Upper lobe of left lung (tissue), 6 donors: ENCODE measurements around the gene IKZF3. TPM values are rescaled to one million over a fixed set of nuclear protein-coding genes. Genes with fewer than 3 reads are reported as not detected.
A peak's percentile ranks its signal among the peaks of the same experiment; 100 is the strongest.
"Not testable (repeated sequence)": the region's sequence is repeated elsewhere in the genome, so short reads cannot be mapped to it uniquely, and the experiment has no call there.

Experiments
- ATAC-seq, 2 donors: fragments of 200-7000 bp; cut with Tn5 transposase; one replicate each; pipeline ENCODE4 v1.9.1; 2022; ENCODE audit warnings: mild to moderate bottlenecking in 2 of 2, moderate library complexity in 2 of 2; ENCODE audit not compliant: low FRiP score in 2 of 2
- DNase-seq, 2 donors: peaks; one replicate each; pipeline ENCODE4 v3.0.0-alpha.2; 2019 to 2020
- H3K27ac ChIP-seq, 4 donors: fragments of 200-600 bp; sonication (generic); one replicate each; pipeline ENCODE4 v1.5.1; 2016 to 2019
- H3K27me3 ChIP-seq, 4 donors: fragments of 200-600 bp; sonication (generic); one replicate each; pipeline ENCODE4 v1.5.1; 2017 to 2019
- H3K36me3 ChIP-seq, 4 donors: fragments of 200-600 bp; sonication (generic); one replicate each; pipeline ENCODE4 v1.5.1; 2016 to 2019
- H3K4me1 ChIP-seq, 4 donors: fragments of 200-600 bp; sonication (generic); one replicate each; pipeline ENCODE4 v1.5.1; 2018 to 2019
- H3K4me3 ChIP-seq, 4 donors: fragments of 200-600 bp; sonication (generic); one replicate each; pipeline ENCODE4 v1.5.1; 2017 to 2019; ENCODE audit warnings: mild to moderate bottlenecking in 2 of 4, moderate library complexity in 1 of 4
- H3K9me3 ChIP-seq, 4 donors: fragments of 200-600 bp; sonication (generic); one replicate each; pipeline ENCODE4 v1.5.1; 2018 to 2019
- EP300 ChIP-seq, 4 donors: sonication (generic); formaldehyde crosslinking; IDR thresholded peaks; one replicate each; pipeline ENCODE4 v1.5.1; 2017; ENCODE audit warnings: antibody characterized with exemption in 4 of 4, control low read depth in 2 of 4
- POLR2A ChIP-seq, 4 donors: fragments of 450-650 bp; IDR thresholded peaks; one replicate each; pipeline ENCODE4 v1.5.1; 2016 to 2017; ENCODE audit warnings: antibody characterized with exemption in 4 of 4, mild to moderate bottlenecking in 2 of 4
- POLR2AphosphoS5 ChIP-seq, 2 donors: sonication (generic); formaldehyde crosslinking; IDR thresholded peaks; one replicate each; pipeline ENCODE4 v1.5.1; 2017; ENCODE audit warnings: antibody characterized with exemption in 2 of 2
- WGBS, 2 donors: methylation state at CpG; one replicate each; pipeline ENCODE4 v1.1.5; 2017 to 2018; 5-methylcytosine and 5-hydroxymethylcytosine counted together
- total RNA-seq, 6 donors: library from RNA; depleted of rRNA in 4 of 6; stranded (reverse); fragments of >200 nt in 4 of 6; gene quantifications; one replicate each; pipeline versions ENCODE4 v1.1.0 to v1.2.1, GENCODE V29; 2016 to 2021
- TF ChIP-seq, protein P1 (sequence below), 6 experiments: fragments of 450-650 bp in 4 of 6; fragments of 200-600 bp in 2 of 6; sonication (generic) in 2 of 6; IDR thresholded peaks; one replicate each; pipeline ENCODE4 v1.5.1; 2016 to 2019; ENCODE audit warnings: antibody characterized with exemption in 6 of 6
- donor health status: DM: no; HTN: no; CAD: no; lungs with moderate emphysema.
- donor health status: DM: no; HTN: yes; CAD: no; lungs with severe emphysema.

IKZF3 gene
- total RNA-seq, 6 donors from 2014 or later = 2.2 to 14.9 (median 4.9) TPM

DNA sequence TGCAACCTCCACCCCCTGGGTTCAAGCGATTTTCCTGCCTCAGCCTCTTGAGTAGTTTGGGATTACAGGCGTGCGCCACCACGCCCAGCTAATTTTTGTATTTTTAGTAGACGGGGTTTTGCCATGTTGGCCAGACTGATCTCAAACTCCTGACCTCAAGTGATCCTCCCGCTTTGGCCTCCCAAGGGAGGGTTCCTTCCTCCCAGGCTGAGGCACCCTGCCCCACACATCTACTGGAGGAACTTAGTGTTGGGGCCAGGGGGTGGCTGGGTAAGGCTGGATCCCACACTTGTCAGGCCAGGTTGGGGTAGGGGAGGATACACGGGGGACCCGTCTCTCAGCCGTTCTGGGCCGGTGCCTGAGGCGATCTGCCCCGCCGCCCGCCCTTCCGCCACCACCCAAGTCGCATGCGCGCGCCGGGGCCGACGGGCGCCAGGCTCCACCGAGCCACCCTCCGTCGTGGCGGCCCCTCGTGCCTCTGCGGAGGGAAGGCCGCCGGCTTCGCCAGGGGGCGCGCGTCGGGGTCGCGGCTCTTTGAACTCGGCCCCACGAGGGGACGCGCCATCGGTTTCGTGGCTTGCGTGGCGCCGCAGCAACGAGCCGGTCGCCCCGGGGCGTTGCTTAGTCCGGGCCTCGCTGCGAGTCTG, 110.5 kb downstream of the IKZF3 start:
- no peaks in the 10 kb centered on the region for H3K9me3 ChIP-seq
- H3K27me3 ChIP-seq = no peaks in the 10 kb centered on the region
- DNase-seq (peak; percentile 62 to 95), ATAC-seq (peak; percentile 0 to 75)
- WGBS, 2 donors = 6 to 40% methylated on average over 6 to 38 of the region's 55 CpGs
- H3K27ac ChIP-seq = peak overlapping the region; percentile 95 to 99 (median 98)
- peaks cover 16 to 28% (median 18%) of the 10 kb centered on the region in 4 donors for H3K4me1 ChIP-seq
- TF ChIP-seq POLR2A (IDR thresholded peaks at IDR 0.05) (peak in 2 of 4 donors; percentile 25 to 47), EP300 (IDR thresholded peaks at IDR 0.05) (no peak)
- no peaks in the 10 kb centered on the region for H3K36me3 ChIP-seq
- peak overlapping the region; percentile 54 to 82 (median 66) for H3K4me3 ChIP-seq

- Histone ChIP-seq H3K36me3 (no peaks in the 10 kb centered on the region), H3K9me3 (no peaks in the 10 kb centered on the region), H3K4me1 (peaks cover 16 to 28% (median 18%) of the 10 kb centered on the region in 4 donors), H3K27ac (no peak overlapping the region), H3K27me3 (no peaks in the 10 kb centered on the region), H3K4me3 (no peak overlapping the region)
- ATAC-seq (no peak), DNase-seq (peak in 1 of 2 donors; percentile 28)
- WGBS, 2 donors = 86 to 88% methylated on average over 13 of the region's 13 CpGs
- no peak for TF ChIP-seq POLR2AphosphoS5 (IDR thresholded peaks at IDR 0.05)
These were observed 111.8 kb downstream of the IKZF3 start for GRCh38 chr17:39752241-39752881.

DNA sequence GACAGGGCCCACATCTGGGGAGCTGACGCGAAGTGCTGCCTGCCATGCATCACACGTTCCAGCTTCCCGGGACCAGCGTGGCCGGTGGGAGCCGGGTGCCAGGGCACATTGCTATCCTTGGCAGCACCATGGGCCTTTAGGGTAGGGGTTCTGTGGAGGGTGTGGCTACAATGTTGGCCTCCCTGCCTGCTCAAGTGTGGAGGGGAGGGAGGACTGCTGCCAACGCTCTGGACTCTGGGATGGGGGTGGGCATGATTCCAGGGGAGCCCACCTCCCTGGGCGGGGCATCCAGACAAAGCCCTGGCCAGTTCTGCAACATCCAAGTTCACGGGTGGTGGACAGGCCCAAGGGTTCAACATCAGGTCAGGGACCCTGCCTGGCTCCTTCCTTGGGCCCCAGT, 112.5 kb downstream of the IKZF3 start:
- 70 to 75% methylated on average over 6 to 10 of the region's 10 CpGs for WGBS, 2 donors
- Histone ChIP-seq H3K27ac (no peak overlapping the region), H3K9me3 (no peaks in the 10 kb centered on the region), H3K4me3 (no peak overlapping the region), H3K36me3 (peaks cover 0 to 2% (median 0%) of the 10 kb centered on the region in 4 donors), H3K4me1 (peaks cover 16 to 28% (median 18%) of the 10 kb centered on the region in 4 donors), H3K27me3 (no peaks in the 10 kb centered on the region)
- no peak for ATAC-seq
- DNase-seq = peak; percentile 9 to 65
- TF ChIP-seq EP300 (IDR thresholded peaks at IDR 0.05) (no peak), POLR2AphosphoS5 (IDR thresholded peaks at IDR 0.05) (no peak), POLR2A (IDR thresholded peaks at IDR 0.05) (no peak)
- TF ChIP-seq, protein P1, sequence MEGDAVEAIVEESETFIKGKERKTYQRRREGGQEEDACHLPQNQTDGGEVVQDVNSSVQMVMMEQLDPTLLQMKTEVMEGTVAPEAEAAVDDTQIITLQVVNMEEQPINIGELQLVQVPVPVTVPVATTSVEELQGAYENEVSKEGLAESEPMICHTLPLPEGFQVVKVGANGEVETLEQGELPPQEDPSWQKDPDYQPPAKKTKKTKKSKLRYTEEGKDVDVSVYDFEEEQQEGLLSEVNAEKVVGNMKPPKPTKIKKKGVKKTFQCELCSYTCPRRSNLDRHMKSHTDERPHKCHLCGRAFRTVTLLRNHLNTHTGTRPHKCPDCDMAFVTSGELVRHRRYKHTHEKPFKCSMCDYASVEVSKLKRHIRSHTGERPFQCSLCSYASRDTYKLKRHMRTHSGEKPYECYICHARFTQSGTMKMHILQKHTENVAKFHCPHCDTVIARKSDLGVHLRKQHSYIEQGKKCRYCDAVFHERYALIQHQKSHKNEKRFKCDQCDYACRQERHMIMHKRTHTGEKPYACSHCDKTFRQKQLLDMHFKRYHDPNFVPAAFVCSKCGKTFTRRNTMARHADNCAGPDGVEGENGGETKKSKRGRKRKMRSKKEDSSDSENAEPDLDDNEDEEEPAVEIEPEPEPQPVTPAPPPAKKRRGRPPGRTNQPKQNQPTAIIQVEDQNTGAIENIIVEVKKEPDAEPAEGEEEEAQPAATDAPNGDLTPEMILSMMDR (IDR thresholded peaks at IDR 0.05) = no peak

- peaks cover 16 to 28% (median 18%) of the 10 kb centered on the region in 4 donors for H3K4me1 ChIP-seq
- no peak overlapping the region for H3K27ac ChIP-seq
- ATAC-seq (no peak), DNase-seq (no peak)
- no peaks in the 10 kb centered on the region for H3K27me3 ChIP-seq
- no peak for TF ChIP-seq EP300 (IDR thresholded peaks at IDR 0.05)
- TF ChIP-seq POLR2A (IDR thresholded peaks at IDR 0.05) = no peak
- TF ChIP-seq, protein P1 (IDR thresholded peaks at IDR 0.05) = no peak
- TF ChIP-seq POLR2AphosphoS5 (IDR thresholded peaks at IDR 0.05) = no peak
- H3K4me3 ChIP-seq = no peak overlapping the region
- H3K9me3 ChIP-seq = no peaks in the 10 kb centered on the region
- peaks cover 0 to 4% (median 1%) of the 10 kb centered on the region in 4 donors for H3K36me3 ChIP-seq
- WGBS, 2 donors = 75 to 85% methylated on average over 5 of the region's 5 CpGs
These were observed 113.0 kb downstream of the IKZF3 start for GRCh38 chr17:39751016-39751543.

DNA sequence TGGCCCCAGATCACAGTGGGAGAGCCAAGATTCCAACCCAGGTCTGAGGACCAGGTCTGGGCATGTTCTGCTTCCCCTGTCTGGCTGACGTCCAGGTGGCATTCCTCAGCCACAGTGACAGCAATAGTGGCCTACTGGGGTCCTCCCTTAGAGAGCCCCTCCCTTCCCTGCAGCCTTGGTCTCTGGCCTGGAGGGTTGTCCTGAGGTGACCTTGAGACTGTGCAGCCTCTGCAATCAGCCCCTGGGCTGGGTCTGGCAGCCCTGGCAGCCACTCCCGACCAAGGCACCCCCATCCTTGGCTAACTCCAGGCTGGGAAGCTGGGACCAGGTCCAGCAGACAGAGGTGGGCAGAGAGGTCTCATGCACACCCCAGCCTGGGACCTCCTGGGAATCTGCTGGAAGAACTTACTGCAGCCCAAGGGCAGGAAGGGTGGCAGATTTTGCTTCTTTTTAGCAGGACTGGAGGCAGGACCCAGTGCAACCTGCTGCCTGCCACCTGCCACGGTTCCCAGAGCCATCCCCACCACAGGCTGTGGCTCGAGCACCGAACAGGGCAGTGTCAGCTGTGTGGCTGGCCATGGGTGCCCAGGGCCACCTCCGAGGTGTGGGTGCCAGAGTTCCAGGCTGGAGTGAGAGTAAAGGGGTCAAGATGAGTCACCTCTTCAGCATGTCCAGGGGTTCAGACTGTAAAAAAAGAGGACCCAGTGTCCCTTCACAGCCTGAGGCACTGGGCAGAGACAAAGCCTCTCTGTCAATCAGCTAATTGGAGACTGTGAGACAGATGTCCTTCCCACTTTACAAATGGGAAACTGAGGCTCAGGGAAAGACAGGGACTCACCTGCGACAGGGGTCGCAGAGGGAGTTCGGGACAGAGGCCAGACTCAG, 113.7 kb downstream of the IKZF3 start:
- H3K27me3 ChIP-seq = no peaks in the 10 kb centered on the region
- WGBS, 2 donors = 74 to 97% methylated on average over 5 to 8 of the region's 9 CpGs
- ATAC-seq (no peak), DNase-seq (peak in 1 of 2 donors; percentile 43)
- H3K9me3 ChIP-seq = no peaks in the 10 kb centered on the region
- H3K4me1 ChIP-seq = peaks cover 15 to 22% (median 16%) of the 10 kb centered on the region in 4 donors
- peak overlapping the region in 1 of 4 donors; percentile 11 for H3K27ac ChIP-seq
- no peak overlapping the region for H3K4me3 ChIP-seq
- TF ChIP-seq, protein P1 (IDR thresholded peaks at IDR 0.05) = no peak
- TF ChIP-seq POLR2AphosphoS5 (IDR thresholded peaks at IDR 0.05) (no peak), EP300 (IDR thresholded peaks at IDR 0.05) (no peak), POLR2A (IDR thresholded peaks at IDR 0.05) (no peak)
- H3K36me3 ChIP-seq = peaks cover 0 to 6% (median 1%) of the 10 kb centered on the region in 4 donors

DNA sequence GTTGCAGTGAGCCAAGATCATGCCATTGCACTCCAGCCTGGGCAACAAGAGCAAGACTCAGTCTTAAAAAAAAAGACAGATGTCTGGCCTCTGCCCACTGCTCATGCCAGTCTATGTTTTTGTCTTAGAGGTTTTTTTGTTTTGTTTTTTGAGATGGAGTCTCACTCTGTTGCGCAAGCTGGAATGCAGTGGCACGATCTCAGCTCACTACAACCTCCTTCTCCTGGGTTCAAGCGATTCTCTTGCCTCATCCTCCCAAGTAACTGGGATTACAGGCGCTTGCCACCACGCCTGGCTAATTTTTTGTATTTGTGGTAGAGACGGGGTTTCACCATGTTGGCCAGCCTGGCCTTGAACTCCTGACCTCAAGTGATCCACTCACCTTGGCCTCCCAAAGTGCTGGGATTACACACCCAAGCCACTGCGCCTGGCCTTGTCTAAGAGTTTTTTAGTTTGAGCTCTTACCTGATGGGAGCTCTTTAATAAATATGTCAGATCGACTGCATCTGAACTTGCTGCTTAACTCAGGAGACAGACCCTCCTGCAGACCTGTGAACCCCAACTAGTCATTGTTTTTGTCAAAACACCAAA, 115.6 kb downstream of the IKZF3 start:
- H3K27me3 ChIP-seq, H3K9me3 ChIP-seq, ATAC-seq, H3K4me1 ChIP-seq, H3K27ac ChIP-seq, H3K4me3 ChIP-seq, DNase-seq: not testable (repeated sequence)
- 91 to 92% methylated on average over 8 of the region's 8 CpGs for WGBS, 2 donors
- peaks cover 0 to 16% (median 3%) of the 10 kb centered on the region in 4 donors for H3K36me3 ChIP-seq
